ENCODE results near the gene SLC35A3. TPM values are rescaled to one million over a fixed set of nuclear protein-coding genes. Genes with fewer than 3 reads are reported as not detected.

Gene SLC35A3
- total and polyA plus RNA-seq, 2 of the 4 experiments (the other 2 are of a cell fraction) = 9.6 to 13.6 TPM

DNA sequence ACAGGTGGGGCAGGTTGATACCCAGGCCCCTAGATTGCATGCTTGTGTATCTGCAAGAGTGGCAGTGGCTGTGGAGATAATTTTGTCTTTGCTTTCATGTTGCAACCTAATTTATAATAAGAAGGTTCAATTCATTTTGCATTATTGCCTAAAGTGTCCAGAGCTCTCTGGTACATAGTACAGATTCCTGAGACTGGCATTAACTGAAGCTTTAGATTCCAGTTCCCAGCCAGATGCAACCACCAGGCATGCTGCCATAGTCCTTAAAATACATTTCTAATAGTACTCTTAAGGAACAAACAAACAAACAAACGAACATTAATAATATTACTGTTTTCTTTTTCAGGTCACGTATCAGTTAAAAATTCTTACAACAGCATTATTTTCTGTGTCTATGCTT, 36.9 kb downstream of the SLC35A3 start:
- H3K18ac ChIP-seq (ENCODE audit: low read depth, low read length) = no peak overlapping the region
- in situ Hi-C loops (cut with MboI; ENCODE audit: low sequenced_read_pairs) = no loop called here
- H4K5ac ChIP-seq (ENCODE audit: low read depth, low read length) = no peak overlapping the region
- H3K27me3 ChIP-seq (ENCODE audit: control insufficient read depth, insufficient read depth, low read length) = no peaks in the 10 kb centered on the region
- peaks cover 16 to 29% of the 10 kb centered on the region in 2 experiments for H3K79me1 ChIP-seq (ENCODE audit: low read depth in 1 of 2, low read length in 2 of 2)
- H3K4ac ChIP-seq (ENCODE audit: low read depth, low read length) = no peak overlapping the region
- no peak overlapping the region for H2AFZ ChIP-seq (replicated peaks; ENCODE audit: low read length, poor library complexity)
- H2BK15ac ChIP-seq (ENCODE audit: low read depth, low read length) = no peak overlapping the region
- TF ChIP-seq RCOR1 (IDR thresholded peaks at IDR 0.05; ENCODE audit: insufficient replicate concordance, low read length) (no peak), RFX5 (IDR thresholded peaks at IDR 0.05; ENCODE audit: low read depth, low read length) (no peak), FOS (IDR thresholded peaks at IDR 0.05; ENCODE audit: low read depth, low read length) (no peak), POLR2A (IDR thresholded peaks at IDR 0.05; ENCODE audit: low read depth, low read length) (no peak), CHD1 (IDR thresholded peaks at IDR 0.05; ENCODE audit: low read depth, low read length) (no peak), CEBPB (IDR thresholded peaks at IDR 0.05; ENCODE audit: low read depth, low read length) (no peak), ELK1 (IDR thresholded peaks at IDR 0.05; ENCODE audit: borderline replicate concordance, low read depth, low read length) (no peak), RAD21 (IDR thresholded peaks at IDR 0.05; ENCODE audit: low read length) (no peak), MXI1 (IDR thresholded peaks at IDR 0.05; ENCODE audit: borderline replicate concordance, low read depth, low read length) (no peak), BHLHE40 (IDR thresholded peaks at IDR 0.05; ENCODE audit: low read depth, low read length) (no peak), MAFK (IDR thresholded peaks at IDR 0.05; ENCODE audit: low read depth, low read length) (no peak), USF2 (IDR thresholded peaks at IDR 0.05; ENCODE audit: low read depth, low read length) (no peak), SMC3 (IDR thresholded peaks at IDR 0.05; ENCODE audit: low read depth, low read length) (no peak), CTCF (conservative IDR thresholded peaks at IDR 0.05; ENCODE audit: low read depth, low read length) (no peak)
- no peak overlapping the region for H3K23ac ChIP-seq (ENCODE audit: low read depth, low read length)
- no peak overlapping the region for H3K4me2 ChIP-seq (ENCODE audit: low read depth, low read length)
- H3K9ac ChIP-seq (ENCODE audit: low read depth, low read length) = no peak overlapping the region
- H2BK20ac ChIP-seq (ENCODE audit: low read depth, low read length) = no peak overlapping the region
- no peak overlapping the region for H2AK9ac ChIP-seq (replicated peaks; ENCODE audit: low read depth, low read length, poor library complexity)
- H4K8ac ChIP-seq (ENCODE audit: low read depth in 2 of 2, low read length in 2 of 2) = no peak overlapping the region
- H2BK120ac ChIP-seq (ENCODE audit: low read depth, low read length) = no peak overlapping the region
- no peak overlapping the region for H3K27ac ChIP-seq (ENCODE audit: insufficient read depth, low read length)
- CTCF ChIA-PET = no interaction called here
- ATAC-seq (ENCODE audit: low read depth) = no peak
- no peak overlapping the region for H3K4me3 ChIP-seq (ENCODE audit: insufficient read depth, low read depth, low read length)
- H2BK5ac ChIP-seq (ENCODE audit: low read depth, low read length, poor library complexity, severe bottlenecking) = no peak overlapping the region
- no CpG with 5 or more reads among the region's 2 CpGs for WGBS, 2 experiments (ENCODE audit: extremely low coverage in 2 of 2, insufficient read length in 1 of 2)
- no peaks in the 10 kb centered on the region for H3K36me3 ChIP-seq (ENCODE audit: control insufficient read depth, insufficient read depth, low read length)
- dilution Hi-C loops (cut with HindIII; ENCODE audit: low sequenced_read_pairs, unreplicated experiment) = no loop called here
- 0 out of 2 replicates have a peak, but pooled peaks cover 7% of the 10 kb centered on the region for H3K9me1 ChIP-seq (ENCODE audit: insufficient read depth, low read length)
- POLR2A ChIA-PET (ENCODE audit: unreplicated experiment) = no interaction called here
- H3K14ac ChIP-seq (replicated peaks; ENCODE audit: low read depth, low read length) = no peak overlapping the region
- H3K56ac ChIP-seq (ENCODE audit: extremely low read depth, insufficient read depth, low read length) = no peak overlapping the region
- H2AK5ac ChIP-seq (ENCODE audit: low read depth, low read length) = no peak overlapping the region
- H4K20me1 ChIP-seq (ENCODE audit: insufficient read depth, low read length) = peaks cover 3% of the 10 kb centered on the region; the same call in 1 of the 2 replicates
- no peak for DNase-seq
- intact Hi-C loops (cut with micrococcal nuclease) = no loop called here
- no TSS peak for BruUV-seq (replicated peaks)
- H4K91ac ChIP-seq (ENCODE audit: insufficient read depth, low read depth, low read length) = no peak overlapping the region
- H3K9me3 ChIP-seq (ENCODE audit: control insufficient read depth, insufficient read depth, low read length) = no peaks in the 10 kb centered on the region; the same call in 1 of the 2 replicates
- H3K4me1 ChIP-seq (ENCODE audit: control insufficient read depth, insufficient read depth, low read length) = peaks cover 2% of the 10 kb centered on the region; the same call in 1 of the 2 replicates
